Mucosa of rectum (tissue), 2 donors: ENCODE results near the gene AP4M1.
"Not testable (repeated sequence)": the region's sequence is repeated elsewhere in the genome, so short reads cannot be mapped to it uniquely, and the experiment has no call there.

Source experiments
- H3K27ac ChIP-seq, 2 donors: one replicate each; pipeline ENCODE4 v1.7.0; 2013; ENCODE audit warnings: inconsistent platforms in 2 of 2, low read depth in 2 of 2, low read length in 2 of 2
- H3K27me3 ChIP-seq, 2 donors: one replicate each; pipeline ENCODE4 v1.7.0; 2013; ENCODE audit warnings: low read length in 2 of 2; ENCODE audit not compliant: control insufficient read depth in 2 of 2, insufficient read depth in 2 of 2
- H3K36me3 ChIP-seq, 2 donors: one replicate each; pipeline ENCODE4 v1.7.0; 2013; ENCODE audit warnings: low read length in 2 of 2; ENCODE audit not compliant: control insufficient read depth in 2 of 2, insufficient read depth in 2 of 2
- H3K4me1 ChIP-seq, 2 donors: one replicate each; pipeline ENCODE4 v1.7.0; 2013; ENCODE audit warnings: low read length in 2 of 2, mild to moderate bottlenecking in 1 of 2; ENCODE audit not compliant: control insufficient read depth in 2 of 2, insufficient read depth in 2 of 2
- H3K4me3 ChIP-seq, 2 donors: one replicate each; pipeline ENCODE4 v1.7.0; 2013; ENCODE audit warnings: low read length in 2 of 2
- H3K9ac ChIP-seq, 2 donors: one replicate each; pipeline ENCODE4 v1.7.0; 2013; ENCODE audit warnings: low read length in 2 of 2, low read depth in 1 of 2, mild to moderate bottlenecking in 1 of 2
- H3K9me3 ChIP-seq, 2 donors: one replicate each; pipeline ENCODE4 v1.7.0; 2013; ENCODE audit warnings: low read length in 2 of 2; ENCODE audit not compliant: control insufficient read depth in 2 of 2
- donor health status: healthy.
- donor health status: Normal muscosa, but diverticular disease.

Gene AP4M1

DNA sequence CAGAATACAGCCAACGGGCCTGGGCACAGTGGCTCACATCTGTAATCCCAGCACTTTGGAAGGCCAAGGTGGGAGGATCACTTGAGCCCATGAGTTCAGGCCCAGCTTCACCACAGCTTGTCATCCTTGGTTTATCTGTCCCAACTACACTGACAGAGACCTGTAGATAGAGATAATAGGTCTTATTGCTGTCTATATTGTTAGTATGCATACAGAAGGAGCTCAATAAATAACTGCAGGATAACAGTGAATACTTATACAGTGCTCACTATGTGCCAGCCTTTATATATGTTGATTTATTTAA, 19.2 kb downstream of the AP4M1 start:
- H3K9me3 ChIP-seq: no peaks in the 10 kb centered on the region
- H3K27me3 ChIP-seq: no peaks in the 10 kb centered on the region
- H3K4me3 ChIP-seq: peak overlapping the region in 1 of 2 donors; percentile 97
- H3K4me1 ChIP-seq: peaks cover 28 to 32% of the 10 kb centered on the region in 2 donors
- H3K9ac ChIP-seq: no peak overlapping the region
- H3K27ac ChIP-seq: peak overlapping the region in 1 of 2 donors; percentile 82
- H3K36me3 ChIP-seq: no peaks in the 10 kb centered on the region

- Histone ChIP-seq H3K36me3 (no peaks in the 10 kb centered on the region), H3K9ac (no peak overlapping the region), H3K27me3 (no peaks in the 10 kb centered on the region), H3K4me3 (no peak overlapping the region), H3K4me1 (peaks cover 31 to 34% of the 10 kb centered on the region in 2 donors), H3K27ac (no peak overlapping the region), H3K9me3 (no peaks in the 10 kb centered on the region)
Measured at GRCh38 chr7:100122067-100122466, 20.6 kb downstream of the AP4M1 start.

DNA sequence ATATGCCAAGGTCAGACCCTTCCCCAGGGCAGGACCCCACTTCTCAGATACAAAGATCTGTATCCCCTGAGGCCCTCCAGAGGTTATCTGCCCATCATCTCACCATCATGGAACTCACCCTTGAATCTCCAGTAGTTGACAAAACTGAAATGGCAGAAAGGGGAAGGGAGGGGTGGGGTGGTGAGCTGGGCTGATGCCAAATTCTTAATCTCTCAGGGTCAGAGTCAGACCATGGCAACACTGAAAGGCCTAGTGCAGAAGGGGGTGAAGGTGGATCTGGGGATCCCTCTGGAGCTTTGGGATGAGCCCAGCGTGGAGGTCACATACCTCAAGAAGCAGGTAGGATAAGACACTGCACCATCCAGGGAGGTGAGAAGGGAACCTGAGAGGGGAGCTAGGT, 21.1 kb downstream of the AP4M1 start:
- Histone ChIP-seq H3K27me3 (no peaks in the 10 kb centered on the region), H3K36me3 (no peaks in the 10 kb centered on the region), H3K27ac (no peak overlapping the region), H3K4me3 (no peak overlapping the region), H3K9me3 (no peaks in the 10 kb centered on the region), H3K4me1 (peaks cover 33 to 34% of the 10 kb centered on the region in 2 donors), H3K9ac (no peak overlapping the region)

DNA sequence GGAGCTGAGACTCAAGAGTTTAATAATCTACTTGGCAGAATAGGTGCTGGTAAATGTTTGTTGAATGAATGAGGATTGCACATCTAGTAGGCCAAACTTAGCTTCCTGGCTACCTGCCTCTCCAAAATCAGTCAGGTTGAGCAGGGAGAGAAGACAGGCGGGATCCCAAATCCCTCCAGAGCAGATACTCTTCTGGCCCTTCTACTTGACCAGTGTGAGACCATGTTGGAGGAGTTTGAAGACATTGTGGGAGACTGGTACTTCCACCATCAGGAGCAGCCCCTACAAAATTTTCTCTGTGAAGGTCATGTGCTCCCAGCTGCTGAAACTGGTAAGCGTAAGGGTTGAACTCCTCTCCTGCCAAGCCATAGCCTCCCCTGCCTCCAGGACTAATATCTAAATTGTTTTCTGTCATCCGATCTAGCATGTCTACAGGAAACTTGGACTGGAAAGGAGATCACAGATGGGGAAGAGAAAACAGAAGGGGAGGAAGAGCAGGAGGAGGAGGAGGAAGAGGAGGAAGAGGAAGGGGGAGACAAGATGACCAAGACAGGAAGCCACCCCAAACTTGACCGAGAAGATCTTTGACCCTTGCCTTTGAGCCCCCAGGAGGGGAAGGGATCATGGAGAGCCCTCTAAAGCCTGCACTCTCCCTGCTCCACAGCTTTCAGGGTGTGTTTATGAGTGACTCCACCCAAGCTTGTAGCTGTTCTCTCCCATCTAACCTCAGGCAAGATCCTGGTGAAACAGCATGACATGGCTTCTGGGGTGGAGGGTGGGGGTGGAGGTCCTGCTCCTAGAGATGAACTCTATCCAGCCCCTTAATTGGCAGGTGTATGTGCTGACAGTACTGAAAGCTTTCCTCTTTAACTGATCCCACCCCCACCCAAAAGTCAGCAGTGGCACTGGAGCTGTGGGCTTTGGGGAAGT, 23.1 kb downstream of the AP4M1 start:
- Histone ChIP-seq H3K4me1 (peaks cover 37 to 38% of the 10 kb centered on the region in 2 donors), H3K9ac (peak overlapping the region; percentile 42 to 98), H3K27ac (peak overlapping the region; percentile 98 to 99), H3K9me3 (no peaks in the 10 kb centered on the region), H3K4me3 (peak overlapping the region in 1 of 2 donors; percentile 58), H3K27me3 (no peaks in the 10 kb centered on the region), H3K36me3 (no peaks in the 10 kb centered on the region)

DNA sequence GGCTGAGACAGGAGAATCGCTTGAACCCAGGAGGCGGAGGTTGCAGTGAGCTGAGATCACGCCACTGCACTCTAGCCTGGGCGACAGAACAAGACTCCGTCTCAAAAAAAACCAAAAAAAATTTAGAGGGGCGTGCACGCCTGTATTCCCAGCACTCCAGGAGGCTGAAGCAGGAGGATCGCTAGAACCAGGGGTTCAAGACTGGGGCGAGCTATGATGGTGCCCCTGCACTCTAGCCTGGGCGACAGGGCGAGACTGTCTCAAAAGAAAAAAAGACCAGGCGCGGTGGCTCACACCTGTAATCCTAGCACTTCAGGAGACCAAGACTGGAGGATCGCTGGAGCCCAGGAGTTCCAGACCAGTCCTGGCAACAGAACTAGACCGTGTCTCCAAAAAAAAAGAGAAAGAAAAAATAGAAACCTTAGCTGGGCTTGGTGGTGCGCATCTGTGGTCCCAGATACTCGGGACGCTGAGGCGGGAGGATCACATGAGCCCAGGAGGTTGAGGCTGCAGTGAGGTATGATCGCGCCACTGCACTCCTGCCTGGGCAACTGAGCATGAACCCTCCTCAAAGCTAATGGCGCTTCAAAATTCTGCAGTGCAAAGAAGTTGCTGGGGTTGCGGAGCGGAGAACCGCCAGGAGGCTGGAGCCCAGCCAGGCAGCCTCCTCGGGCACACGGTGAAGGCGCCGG, 24.9 kb downstream of the AP4M1 start:
- Histone ChIP-seq H3K27ac (peak overlapping the region; percentile 98 to 99), H3K9me3 (no peaks in the 10 kb centered on the region), H3K4me1 (peaks cover 33 to 38% of the 10 kb centered on the region in 2 donors), H3K9ac (peak overlapping the region; percentile 97 to 98), H3K27me3 (no peaks in the 10 kb centered on the region), H3K36me3 (no peaks in the 10 kb centered on the region), H3K4me3 (peak overlapping the region; percentile 95)

DNA sequence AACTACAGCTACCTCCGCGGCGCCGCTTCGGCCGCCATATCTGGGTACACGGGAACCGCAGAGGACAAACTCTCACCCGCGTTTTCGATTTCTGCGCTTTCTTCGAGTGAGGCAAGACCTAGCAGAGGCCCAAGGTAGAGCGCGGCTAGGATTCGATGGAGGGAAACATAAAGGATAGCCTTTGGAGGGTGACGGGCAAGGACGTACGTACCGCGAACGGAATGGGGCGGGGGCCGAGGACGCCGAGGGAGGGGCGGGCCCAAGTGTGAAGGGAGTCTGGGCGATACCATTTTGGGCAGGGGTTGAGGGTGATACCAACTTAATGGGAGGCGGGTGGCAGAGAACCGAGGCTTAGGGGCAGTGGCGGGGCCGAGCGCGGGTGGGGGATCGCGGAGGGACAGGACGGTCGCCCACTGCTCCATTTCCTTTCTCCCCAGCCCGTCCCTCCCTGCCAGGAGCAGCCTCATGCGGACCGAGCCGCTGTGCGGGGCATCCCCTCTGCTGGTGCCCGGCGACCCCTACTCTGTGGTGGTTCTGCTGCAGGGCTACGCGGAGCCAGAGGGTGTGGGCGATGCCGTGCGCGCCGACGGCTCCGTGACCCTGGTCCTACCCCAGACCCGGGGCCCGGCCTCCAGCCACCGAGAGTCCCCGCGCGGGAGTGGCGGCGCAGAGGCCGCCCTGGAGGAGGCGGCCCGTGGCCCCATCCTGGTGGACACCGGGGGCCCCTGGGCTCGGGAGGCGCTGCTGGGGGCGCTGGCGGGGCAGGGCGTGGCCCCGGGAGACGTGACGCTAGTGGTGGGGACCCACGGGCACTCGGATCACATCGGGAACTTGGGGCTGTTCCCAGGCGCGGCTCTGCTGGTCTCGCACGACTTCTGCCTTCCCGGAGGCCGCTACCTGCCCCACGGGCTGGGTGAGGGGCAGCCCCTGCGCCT, 25.8 kb downstream of the AP4M1 start, which contains the start of gene MBLAC1:
TSS of gene MBLAC1 (plus strand) at position 37 of the 935 bp plus-strand sequence. CDS start at position 466, 429 bp downstream.
- H3K27me3 ChIP-seq: no peaks in the 10 kb centered on the region
- peak within 1 kb of the TSS; percentile 98 to 99 for H3K27ac ChIP-seq
- H3K9me3 ChIP-seq: no peaks in the 10 kb centered on the region
- no peaks in the 10 kb centered on the region for H3K36me3 ChIP-seq
- peak within 1 kb of the TSS; percentile 97 to 98 for H3K9ac ChIP-seq
- H3K4me1 ChIP-seq: peaks cover 33 to 34% of the 10 kb centered on the region in 2 donors
- H3K4me3 ChIP-seq: peak within 1 kb of the TSS; percentile 95

- peak overlapping the region; percentile 95 for H3K4me3 ChIP-seq
- peak overlapping the region; percentile 98 to 99 for H3K27ac ChIP-seq
- no peaks in the 10 kb centered on the region for H3K9me3 ChIP-seq
- peaks cover 33 to 40% of the 10 kb centered on the region in 2 donors for H3K4me1 ChIP-seq
- no peaks in the 10 kb centered on the region for H3K36me3 ChIP-seq
- no peaks in the 10 kb centered on the region for H3K27me3 ChIP-seq
- H3K9ac ChIP-seq: peak overlapping the region; percentile 97 to 98
Measured at GRCh38 chr7:100127866-100128636, 26.6 kb downstream of the AP4M1 start.

DNA sequence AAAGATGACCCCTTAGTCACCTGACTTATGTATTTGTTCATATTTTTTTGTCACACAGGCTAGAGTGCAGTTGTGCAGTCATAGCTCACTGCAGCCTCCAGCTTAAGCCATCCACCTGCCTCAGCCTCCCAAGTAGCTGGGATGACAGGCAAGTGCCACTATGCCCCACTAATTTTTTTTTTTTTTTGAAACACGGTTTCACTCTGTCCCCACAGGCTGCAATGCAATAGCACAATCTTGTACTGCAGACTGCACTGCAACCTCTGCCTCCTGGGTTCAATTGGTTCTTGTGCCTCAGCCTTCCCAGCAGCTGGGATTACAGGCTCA, 27.2 kb downstream of the AP4M1 start:
- no peak overlapping the region for H3K27ac ChIP-seq
- peaks cover 33 to 40% of the 10 kb centered on the region in 2 donors for H3K4me1 ChIP-seq
- H3K36me3 ChIP-seq: no peaks in the 10 kb centered on the region
- no peaks in the 10 kb centered on the region for H3K9me3 ChIP-seq
- no peaks in the 10 kb centered on the region for H3K27me3 ChIP-seq
- H3K4me3 ChIP-seq: peak overlapping the region in 1 of 2 donors; percentile 95
- H3K9ac ChIP-seq: peak overlapping the region; percentile 97 to 98

DNA sequence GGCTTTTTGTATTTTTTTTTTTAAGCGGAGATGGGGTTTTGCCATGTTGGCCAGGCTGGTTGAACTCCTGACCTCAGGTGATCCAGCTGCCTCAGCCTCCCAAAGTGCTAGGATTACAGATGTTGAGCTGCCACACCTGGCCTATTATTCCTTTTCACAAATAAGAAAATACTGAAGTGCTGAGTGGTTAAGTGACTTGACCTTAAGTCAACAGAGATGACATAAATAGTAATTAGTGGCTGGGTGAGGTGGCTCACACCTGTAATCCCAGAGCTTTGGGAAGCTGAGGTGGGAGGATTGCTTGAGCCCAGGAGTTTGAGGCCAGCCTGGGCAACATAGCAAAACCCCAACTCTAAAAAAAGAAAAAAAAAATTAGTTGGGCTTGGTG, 28.8 kb downstream of the AP4M1 start:
- not testable (repeated sequence) for H3K27me3 ChIP-seq, H3K36me3 ChIP-seq, H3K4me3 ChIP-seq, H3K9ac ChIP-seq, H3K9me3 ChIP-seq
- Histone ChIP-seq H3K4me1 (peaks cover 21 to 27% of the 10 kb centered on the region in 2 donors), H3K27ac (peak overlapping the region in 1 of 2 donors; percentile 37)
